Muscle layer of duodenum (tissue), 2 donors: ENCODE measurements around the gene RNF39.
"Not testable (repeated sequence)": the region's sequence is repeated elsewhere in the genome, so short reads cannot be mapped to it uniquely, and the experiment has no call there.

ENCODE experiments used
- H3K27ac ChIP-seq: one replicate; pipeline ENCODE4 v1.7.0; 2013; ENCODE audit warnings: mild to moderate bottlenecking, low read length
- H3K27me3 ChIP-seq: one replicate; pipeline ENCODE4 v1.7.0; 2013; ENCODE audit warnings: low read depth, mild to moderate bottlenecking, control low read depth, low read length
- H3K36me3 ChIP-seq, 2 donors: one replicate each; pipeline ENCODE4 v1.7.0; 2013; ENCODE audit warnings: low read length in 2 of 2, control low read depth in 1 of 2, mild to moderate bottlenecking in 1 of 2; ENCODE audit not compliant: insufficient read depth in 2 of 2, control insufficient read depth in 1 of 2
- H3K4me1 ChIP-seq, 2 donors: one replicate each; pipeline ENCODE4 v1.7.0; 2013; ENCODE audit warnings: low read length in 2 of 2, mild to moderate bottlenecking in 2 of 2, control low read depth in 1 of 2, moderate library complexity in 1 of 2; ENCODE audit not compliant: insufficient read depth in 2 of 2, control insufficient read depth in 1 of 2
- H3K4me3 ChIP-seq, 2 donors: one replicate each; pipeline ENCODE4 v1.7.0; 2013; ENCODE audit warnings: low read length in 2 of 2, low read depth in 1 of 2, mild to moderate bottlenecking in 1 of 2
- H3K9me3 ChIP-seq, 2 donors: one replicate each; pipeline ENCODE4 v1.7.0; 2013; ENCODE audit warnings: low read length in 2 of 2, control low read depth in 1 of 2, mild to moderate bottlenecking in 1 of 2; ENCODE audit not compliant: control insufficient read depth in 1 of 2
- donor health status: healthy.

The RNF39 gene

DNA sequence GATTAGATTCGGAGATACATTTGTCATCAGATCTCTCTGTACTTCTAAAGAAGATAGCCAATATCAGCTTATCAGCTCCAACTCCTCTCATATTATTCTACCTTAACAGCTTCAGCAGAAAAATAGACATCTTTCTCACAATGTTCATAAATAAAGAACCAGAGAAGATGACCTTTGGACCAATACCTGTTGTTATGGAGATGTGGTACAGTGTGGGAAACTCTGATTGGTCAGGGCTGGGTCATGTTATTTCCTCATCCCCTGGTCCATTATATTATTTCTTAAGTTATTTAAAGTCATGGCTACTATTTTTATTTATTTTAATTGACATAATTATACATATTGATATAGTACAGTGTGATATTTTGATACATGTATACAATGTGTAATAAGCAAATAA, 50.4 kb downstream of the RNF39 start:
- H3K4me1 ChIP-seq = no peaks in the 10 kb centered on the region
- H3K9me3 ChIP-seq = no peaks in the 10 kb centered on the region
- H3K36me3 ChIP-seq = peaks cover 0 to 5% of the 10 kb centered on the region in 2 donors
- no peaks in the 10 kb centered on the region for H3K27me3 ChIP-seq
- H3K4me3 ChIP-seq = no peak overlapping the region
- no peak overlapping the region for H3K27ac ChIP-seq

DNA sequence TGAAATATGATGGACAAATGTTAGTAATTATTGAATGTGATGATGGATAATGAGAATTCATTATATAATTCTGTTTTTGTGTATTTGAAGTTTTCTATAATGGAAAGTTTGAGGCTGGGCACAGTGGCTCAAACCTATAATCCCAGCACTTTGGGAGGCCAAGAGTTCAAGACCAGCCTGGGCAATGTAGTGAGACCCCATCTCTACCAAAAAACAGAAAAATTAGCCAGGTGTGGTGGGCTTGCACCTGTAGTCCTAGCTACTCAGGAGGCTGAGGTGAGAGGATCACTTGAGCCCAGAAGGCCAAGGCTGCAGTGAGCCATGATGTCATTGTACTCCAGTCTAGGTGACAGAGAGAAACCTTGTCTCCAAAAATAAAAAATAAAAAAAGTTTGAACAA, 52.9 kb downstream of the RNF39 start:
- H3K27me3 ChIP-seq, H3K4me1 ChIP-seq, H3K4me3 ChIP-seq, H3K9me3 ChIP-seq, H3K27ac ChIP-seq: not testable (repeated sequence)
- peaks cover 0 to 14% of the 10 kb centered on the region in 2 donors for H3K36me3 ChIP-seq

DNA sequence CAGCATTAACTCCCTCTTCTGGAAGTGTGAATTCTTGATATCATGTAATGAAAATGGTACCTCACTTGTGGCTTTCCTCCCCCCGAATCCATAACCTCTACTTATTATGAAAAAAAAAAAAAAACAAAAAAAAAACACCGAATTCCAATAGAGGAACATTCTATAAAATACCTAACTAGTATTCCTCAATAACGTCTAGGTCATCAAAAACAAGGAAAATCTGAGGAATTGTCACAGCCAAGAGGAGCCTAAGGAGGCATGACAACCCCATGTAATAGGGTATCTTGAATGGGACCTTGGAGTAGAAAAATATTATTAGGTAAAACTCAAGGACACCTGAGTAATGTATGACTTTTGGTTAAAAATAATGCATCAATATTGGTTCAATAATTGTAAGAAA, 53.4 kb downstream of the RNF39 start:
- no peaks in the 10 kb centered on the region for H3K4me1 ChIP-seq
- no peak overlapping the region for H3K4me3 ChIP-seq
- no peak overlapping the region for H3K27ac ChIP-seq
- H3K27me3 ChIP-seq = no peaks in the 10 kb centered on the region
- peaks cover 0 to 14% of the 10 kb centered on the region in 2 donors for H3K36me3 ChIP-seq
- no peaks in the 10 kb centered on the region for H3K9me3 ChIP-seq

GRCh38 chr6:30020626-30021025, 54.9 kb downstream of the RNF39 start:
- no peaks in the 10 kb centered on the region for H3K27me3 ChIP-seq
- no peak overlapping the region for H3K27ac ChIP-seq
- peaks cover 0 to 14% of the 10 kb centered on the region in 2 donors for H3K36me3 ChIP-seq
- H3K9me3 ChIP-seq = no peaks in the 10 kb centered on the region
- H3K4me1 ChIP-seq = no peaks in the 10 kb centered on the region
- H3K4me3 ChIP-seq = no peak overlapping the region
